SK-N-SH (cell line): ENCODE results near the gene OR10T2. TPM values are rescaled to one million over a fixed set of nuclear protein-coding genes. Genes with fewer than 3 reads are reported as not detected.

Experiments used
- CTCF ChIA-PET: fragments of 300-600, 350-600 bp; formaldehyde crosslinking; extraction: SDS; loops from one replicate; lab custom pipeline; 2021; lab: Yijun Ruan, JAX
- POLR2A ChIA-PET: fragments of 350-600 bp; sonication (Branson Sonifier 250); formaldehyde crosslinking; extraction: SDS; loops from one replicate; lab custom pipeline; 2020; ENCODE audit warnings: antibody characterized with exemption, inconsistent platforms; lab: Yijun Ruan, JAX
- DNase-seq: peaks from one replicate; pipeline ENCODE4 v3.0.0; 2012
- H2AFZ ChIP-seq: fragments of 200-600 bp; sonication (generic); 2 replicates; pipeline ENCODE4 v1.8.1; 2016; ENCODE audit warnings: antibody characterized with exemption, mild to moderate bottlenecking, low read depth
- H3F3A ChIP-seq: fragments of 200-600 bp; sonication (generic); replicated peaks from 2 replicates; pipeline ENCODE3; 2016; ENCODE audit warnings: antibody characterized with exemption, mild to moderate bottlenecking; ENCODE audit not compliant: insufficient read depth
- H3K27ac ChIP-seq, 2 experiments: fragments of 200-500 bp in 1 of 2; fragments of 200-600 bp in 1 of 2; sonication (Bioruptor generic) in 1 of 2; sonication (generic), shearing (Covaris generic) in 1 of 2; 2 replicates each; pipeline versions ENCODE4 v1.5.1 to v1.6.1; 2014 to 2016; ENCODE audit warnings: low read depth in 2 of 2, inconsistent platforms in 1 of 2, low read length in 1 of 2, mild to moderate bottlenecking in 1 of 2, mixed read lengths in 1 of 2
- H3K27me3 ChIP-seq: fragments of 200-600 bp; sonication (generic), shearing (Covaris generic); 2 replicates; pipeline ENCODE4 v1.6.1; 2016; ENCODE audit warnings: mixed run types; ENCODE audit not compliant: insufficient read depth
- H3K36me3 ChIP-seq, 2 experiments: fragments of 200-500 bp in 1 of 2; fragments of 200-600 bp in 1 of 2; sonication (Bioruptor generic) in 1 of 2; sonication (generic) in 1 of 2; replicated peaks in 1 of 2; 2 replicates each; pipeline versions ENCODE3 to v1.5.1; 2014 to 2016; ENCODE audit warnings: low read length in 1 of 2, mild to moderate bottlenecking in 1 of 2; ENCODE audit not compliant: insufficient read depth in 2 of 2, control insufficient read depth in 1 of 2
- H3K4me1 ChIP-seq, 2 experiments: fragments of 200-500 bp in 1 of 2; fragments of 200-600 bp in 1 of 2; sonication (Bioruptor generic) in 1 of 2; sonication (generic), shearing (Covaris generic) in 1 of 2; 2 replicates each; pipeline versions ENCODE4 v1.5.1 to v1.6.1; 2014 to 2016; ENCODE audit warnings: low read depth in 1 of 2, low read length in 1 of 2, mixed run types in 1 of 2; ENCODE audit not compliant: insufficient read depth in 2 of 2, control insufficient read depth in 1 of 2
- H3K4me2 ChIP-seq: fragments of 200-600 bp; sonication (generic), shearing (Covaris generic); 2 replicates; pipeline ENCODE4 v1.6.1; 2017; ENCODE audit warnings: mixed run types
- H3K4me3 ChIP-seq, 2 experiments: fragments of 200-500 bp in 1 of 2; fragments of 200-600 bp in 1 of 2; sonication (Bioruptor generic) in 1 of 2; sonication (generic), shearing (Covaris generic) in 1 of 2; 2 replicates each; pipeline versions ENCODE4 v1.5.1 to v1.8.1; 2014 to 2016; ENCODE audit warnings: low read depth in 2 of 2, inconsistent platforms in 1 of 2, low read length in 1 of 2, mild to moderate bottlenecking in 1 of 2, mixed read lengths in 1 of 2, moderate library complexity in 1 of 2
- H3K79me2 ChIP-seq: fragments of 200-600 bp; sonication (generic); 2 replicates; pipeline ENCODE4 v1.8.1; 2017; ENCODE audit warnings: mild to moderate bottlenecking; ENCODE audit not compliant: insufficient read depth
- H3K9ac ChIP-seq: fragments of 200-600 bp; sonication (generic); 2 replicates; pipeline ENCODE4 v1.6.1; 2017; ENCODE audit warnings: mixed run types
- H3K9me2 ChIP-seq: fragments of 200-600 bp; sonication (generic); 2 replicates; pipeline ENCODE4 v1.6.1; 2017; ENCODE audit warnings: mixed run types
- H3K9me3 ChIP-seq: fragments of 200-600 bp; sonication (generic); 2 replicates; pipeline ENCODE4 v1.6.1; 2017; ENCODE audit warnings: mixed run types, mild to moderate bottlenecking, moderate library complexity
- H4K20me1 ChIP-seq: fragments of 200-600 bp; sonication (generic); 2 replicates; pipeline ENCODE4 v1.6.1; 2017; ENCODE audit warnings: mild to moderate bottlenecking, mixed run types; ENCODE audit not compliant: insufficient read depth
- EZH2phosphoT487 ChIP-seq: fragments of 200-600 bp; sonication (generic); IDR thresholded peaks from 2 replicates; pipeline ENCODE4 v1.6.1; 2017; ENCODE audit warnings: low read depth, mixed run types, mild to moderate bottlenecking, antibody characterized with exemption, moderate library complexity, borderline replicate concordance
- FOSL2 ChIP-seq: IDR thresholded peaks from 2 replicates; pipeline ENCODE4 v1.4.0; 2012; ENCODE audit warnings: low read depth, mild to moderate bottlenecking, moderate library complexity, borderline replicate concordance
- FOXJ3 ChIP-seq: sonication (generic); formaldehyde crosslinking; IDR thresholded peaks from 2 replicates; pipeline ENCODE4 v1.5.1; 2020; ENCODE audit warnings: mild to moderate bottlenecking, missing genetic modification reagents
- GABPA ChIP-seq: IDR thresholded peaks from 2 replicates; pipeline ENCODE4 v1.4.0; 2012; ENCODE audit warnings: low read depth, mild to moderate bottlenecking
- GATA2 ChIP-seq: sonication (generic); formaldehyde crosslinking; IDR thresholded peaks from 2 replicates; pipeline ENCODE4 v1.5.0; 2020; ENCODE audit warnings: mild to moderate bottlenecking, missing genetic modification reagents
- JUND ChIP-seq: IDR thresholded peaks from 2 replicates; pipeline ENCODE4 v1.4.0; 2012
- MEF2A ChIP-seq: IDR thresholded peaks from 2 replicates; pipeline ENCODE4 v1.4.0; 2012; ENCODE audit warnings: low read depth, borderline replicate concordance
- MXI1 ChIP-seq: IDR thresholded peaks from 2 replicates; pipeline ENCODE4 v1.6.1; 2012; ENCODE audit warnings: mild to moderate bottlenecking, low read depth, low read length, improper control_type of control experiment
- NFIC ChIP-seq: IDR thresholded peaks from 2 replicates; pipeline ENCODE4 v1.4.0; 2012; ENCODE audit warnings: borderline replicate concordance
- RXRA ChIP-seq: IDR thresholded peaks from 2 replicates; pipeline ENCODE4 v1.4.0; 2012; ENCODE audit warnings: low read depth, mild to moderate bottlenecking, borderline replicate concordance
- SIN3A ChIP-seq: IDR thresholded peaks from 2 replicates; pipeline ENCODE4 v1.6.1; 2012; ENCODE audit warnings: low read depth, mild to moderate bottlenecking, low read length, moderate library complexity, borderline replicate concordance
- SMC3 ChIP-seq: IDR thresholded peaks from 2 replicates; pipeline ENCODE4 v1.6.1; 2012; ENCODE audit warnings: low read depth, low read length, improper control_type of control experiment
- TAF1 ChIP-seq: IDR thresholded peaks from 2 replicates; pipeline ENCODE4 v1.6.1; 2012; ENCODE audit warnings: low read depth, mild to moderate bottlenecking, low read length, moderate library complexity, borderline replicate concordance
- TCF12 ChIP-seq: IDR thresholded peaks from 2 replicates; pipeline ENCODE4 v1.4.0; 2012
- whole genome bisulfite sequencing: methylation state at CpG from one replicate; pipeline ENCODE4 v1.1.6; 2017; ENCODE audit warnings: low lambda C conversion rate; 5-methylcytosine and 5-hydroxymethylcytosine counted together
- polyA plus RNA-seq, 3 experiments: library from polyadenylated mRNA; depleted of rRNA; stranded (reverse); fragments of >200 nt; gene quantifications; 2 replicates each; pipeline ENCODE4 v1.2.3, GENCODE V29; 2012
- TF ChIP-seq, protein P1 (sequence below): IDR thresholded peaks from 2 replicates; pipeline ENCODE4; 2012
- TF ChIP-seq, protein P2 (sequence below): IDR thresholded peaks from 2 replicates; pipeline ENCODE4 v1.4.0; 2012; ENCODE audit warnings: low read depth, borderline replicate concordance
- TF ChIP-seq, protein P3 (sequence below): fragments of 150-350 bp; IDR thresholded peaks from 2 replicates; pipeline ENCODE4 v1.6.1; 2017; ENCODE audit warnings: antibody characterized with exemption, low read length, low read depth, borderline replicate concordance
- TF ChIP-seq, protein P4 (sequence below): IDR thresholded peaks from 2 replicates; pipeline ENCODE4 v1.4.0; 2012; ENCODE audit warnings: low read depth
- TF ChIP-seq, protein P5 (sequence below): fragments of 150-350 bp; IDR thresholded peaks from 2 replicates; pipeline ENCODE4 v1.6.1; 2016; ENCODE audit warnings: mild to moderate bottlenecking, low read depth, low read length

Gene OR10T2
- polyA plus RNA-seq, 1 of the 3 experiments (the other 2 are of a cell fraction): not detected

DNA sequence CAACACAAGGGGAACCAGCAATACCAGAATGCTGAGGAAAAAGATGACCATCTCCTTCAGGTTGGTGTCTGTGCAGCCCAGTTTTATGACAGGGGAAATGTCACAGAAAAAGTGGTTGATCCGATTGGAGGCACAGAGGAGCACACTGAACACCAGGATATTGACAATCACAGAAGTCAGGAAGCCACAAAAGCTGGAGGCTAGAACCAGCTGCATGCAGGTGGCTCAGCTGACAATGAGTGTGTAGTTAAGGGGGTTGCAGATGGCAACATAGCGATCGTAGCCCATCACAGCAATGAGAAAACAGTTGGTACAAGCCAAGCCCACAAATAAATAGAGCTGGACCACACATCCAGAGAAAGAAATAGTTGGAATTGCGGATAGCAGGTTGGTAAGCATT lies 46.1 kb upstream of the OR10T2 start:
- H3K4me2 ChIP-seq: no peak overlapping the region
- no peak for DNase-seq
- no peak overlapping the region for H3K27ac ChIP-seq
- no peaks in the 10 kb centered on the region for H4K20me1 ChIP-seq
- ChIA-PET CTCF (no interaction called here), POLR2A (no interaction called here)
- no peak overlapping the region for H3K4me3 ChIP-seq
- no peaks in the 10 kb centered on the region for H3K79me2 ChIP-seq
- H3K4me1 ChIP-seq: no peaks in the 10 kb centered on the region
- no peaks in the 10 kb centered on the region for H3F3A ChIP-seq
- TF ChIP-seq, protein P1, sequence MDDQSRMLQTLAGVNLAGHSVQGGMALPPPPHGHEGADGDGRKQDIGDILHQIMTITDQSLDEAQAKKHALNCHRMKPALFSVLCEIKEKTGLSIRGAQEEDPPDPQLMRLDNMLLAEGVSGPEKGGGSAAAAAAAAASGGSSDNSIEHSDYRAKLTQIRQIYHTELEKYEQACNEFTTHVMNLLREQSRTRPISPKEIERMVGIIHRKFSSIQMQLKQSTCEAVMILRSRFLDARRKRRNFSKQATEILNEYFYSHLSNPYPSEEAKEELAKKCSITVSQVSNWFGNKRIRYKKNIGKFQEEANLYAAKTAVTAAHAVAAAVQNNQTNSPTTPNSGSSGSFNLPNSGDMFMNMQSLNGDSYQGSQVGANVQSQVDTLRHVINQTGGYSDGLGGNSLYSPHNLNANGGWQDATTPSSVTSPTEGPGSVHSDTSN: no peak
- no peak for TF ChIP-seq EZH2phosphoT487
- TF ChIP-seq RXRA: no peak
- TF ChIP-seq JUND: no peak
- no peak for TF ChIP-seq MEF2A
- TF ChIP-seq SMC3: no peak
- no peak for TF ChIP-seq TAF1
- no peak for TF ChIP-seq FOSL2
- TF ChIP-seq, protein P2, sequence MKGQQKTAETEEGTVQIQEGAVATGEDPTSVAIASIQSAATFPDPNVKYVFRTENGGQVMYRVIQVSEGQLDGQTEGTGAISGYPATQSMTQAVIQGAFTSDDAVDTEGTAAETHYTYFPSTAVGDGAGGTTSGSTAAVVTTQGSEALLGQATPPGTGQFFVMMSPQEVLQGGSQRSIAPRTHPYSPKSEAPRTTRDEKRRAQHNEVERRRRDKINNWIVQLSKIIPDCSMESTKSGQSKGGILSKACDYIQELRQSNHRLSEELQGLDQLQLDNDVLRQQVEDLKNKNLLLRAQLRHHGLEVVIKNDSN: no peak
- TF ChIP-seq, protein P3, sequence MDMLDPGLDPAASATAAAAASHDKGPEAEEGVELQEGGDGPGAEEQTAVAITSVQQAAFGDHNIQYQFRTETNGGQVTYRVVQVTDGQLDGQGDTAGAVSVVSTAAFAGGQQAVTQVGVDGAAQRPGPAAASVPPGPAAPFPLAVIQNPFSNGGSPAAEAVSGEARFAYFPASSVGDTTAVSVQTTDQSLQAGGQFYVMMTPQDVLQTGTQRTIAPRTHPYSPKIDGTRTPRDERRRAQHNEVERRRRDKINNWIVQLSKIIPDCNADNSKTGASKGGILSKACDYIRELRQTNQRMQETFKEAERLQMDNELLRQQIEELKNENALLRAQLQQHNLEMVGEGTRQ: no peak
- TF ChIP-seq NFIC: no peak
- no peak for TF ChIP-seq MXI1
- TF ChIP-seq, protein P4, sequence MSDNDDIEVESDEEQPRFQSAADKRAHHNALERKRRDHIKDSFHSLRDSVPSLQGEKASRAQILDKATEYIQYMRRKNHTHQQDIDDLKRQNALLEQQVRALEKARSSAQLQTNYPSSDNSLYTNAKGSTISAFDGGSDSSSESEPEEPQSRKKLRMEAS: no peak
- no peak for TF ChIP-seq SIN3A
- no peak for TF ChIP-seq TCF12
- TF ChIP-seq GATA2 (CRISPR knock-in tag): no peak
- TF ChIP-seq, protein P5, sequence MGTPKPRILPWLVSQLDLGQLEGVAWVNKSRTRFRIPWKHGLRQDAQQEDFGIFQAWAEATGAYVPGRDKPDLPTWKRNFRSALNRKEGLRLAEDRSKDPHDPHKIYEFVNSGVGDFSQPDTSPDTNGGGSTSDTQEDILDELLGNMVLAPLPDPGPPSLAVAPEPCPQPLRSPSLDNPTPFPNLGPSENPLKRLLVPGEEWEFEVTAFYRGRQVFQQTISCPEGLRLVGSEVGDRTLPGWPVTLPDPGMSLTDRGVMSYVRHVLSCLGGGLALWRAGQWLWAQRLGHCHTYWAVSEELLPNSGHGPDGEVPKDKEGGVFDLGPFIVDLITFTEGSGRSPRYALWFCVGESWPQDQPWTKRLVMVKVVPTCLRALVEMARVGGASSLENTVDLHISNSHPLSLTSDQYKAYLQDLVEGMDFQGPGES: no peak
- no peak for TF ChIP-seq FOXJ3 (CRISPR knock-in tag)
- TF ChIP-seq GABPA: no peak
- no peaks in the 10 kb centered on the region for H3K36me3 ChIP-seq
- no peaks in the 10 kb centered on the region for H3K9me3 ChIP-seq
- H2AFZ ChIP-seq: no peak overlapping the region
- no peak overlapping the region for H3K9ac ChIP-seq
- H3K9me2 ChIP-seq: no peaks in the 10 kb centered on the region
- no peaks in the 10 kb centered on the region for H3K27me3 ChIP-seq
- 1% methylated on average over 4 of the region's 4 CpGs for WGBS
